SK-N-SH (cell line): Measurements from ENCODE around the gene AHDC1. TPM values are rescaled to one million over a fixed set of nuclear protein-coding genes. Genes with fewer than 3 reads are reported as not detected.
A peak's percentile ranks its signal among the peaks of the same experiment; 100 is the strongest.

Experiments used
- CTCF ChIA-PET: fragments of 300-600, 350-600 bp; formaldehyde crosslinking; extraction: SDS; loops from one replicate; lab custom pipeline; 2021; lab: Yijun Ruan, JAX
- POLR2A ChIA-PET: fragments of 350-600 bp; sonication (Branson Sonifier 250); formaldehyde crosslinking; extraction: SDS; loops from one replicate; lab custom pipeline; 2020; ENCODE audit warnings: antibody characterized with exemption, inconsistent platforms; lab: Yijun Ruan, JAX
- DNase-seq: peaks from one replicate; pipeline ENCODE4 v3.0.0; 2012
- H2AFZ ChIP-seq: fragments of 200-600 bp; sonication (generic); 2 replicates; pipeline ENCODE4 v1.8.1; 2016; ENCODE audit warnings: antibody characterized with exemption, mild to moderate bottlenecking, low read depth
- H3F3A ChIP-seq: fragments of 200-600 bp; sonication (generic); replicated peaks from 2 replicates; pipeline ENCODE3; 2016; ENCODE audit warnings: antibody characterized with exemption, mild to moderate bottlenecking; ENCODE audit not compliant: insufficient read depth
- H3K27ac ChIP-seq, 2 experiments: fragments of 200-500 bp in 1 of 2; fragments of 200-600 bp in 1 of 2; sonication (Bioruptor generic) in 1 of 2; sonication (generic), shearing (Covaris generic) in 1 of 2; 2 replicates each; pipeline versions ENCODE4 v1.5.1 to v1.6.1; 2014 to 2016; ENCODE audit warnings: low read depth in 2 of 2, inconsistent platforms in 1 of 2, low read length in 1 of 2, mild to moderate bottlenecking in 1 of 2, mixed read lengths in 1 of 2
- H3K27me3 ChIP-seq: fragments of 200-600 bp; sonication (generic), shearing (Covaris generic); 2 replicates; pipeline ENCODE4 v1.6.1; 2016; ENCODE audit warnings: mixed run types; ENCODE audit not compliant: insufficient read depth
- H3K36me3 ChIP-seq, 2 experiments: fragments of 200-500 bp in 1 of 2; fragments of 200-600 bp in 1 of 2; sonication (Bioruptor generic) in 1 of 2; sonication (generic) in 1 of 2; replicated peaks in 1 of 2; 2 replicates each; pipeline versions ENCODE3 to v1.5.1; 2014 to 2016; ENCODE audit warnings: low read length in 1 of 2, mild to moderate bottlenecking in 1 of 2; ENCODE audit not compliant: insufficient read depth in 2 of 2, control insufficient read depth in 1 of 2
- H3K4me1 ChIP-seq, 2 experiments: fragments of 200-500 bp in 1 of 2; fragments of 200-600 bp in 1 of 2; sonication (Bioruptor generic) in 1 of 2; sonication (generic), shearing (Covaris generic) in 1 of 2; 2 replicates each; pipeline versions ENCODE4 v1.5.1 to v1.6.1; 2014 to 2016; ENCODE audit warnings: low read depth in 1 of 2, low read length in 1 of 2, mixed run types in 1 of 2; ENCODE audit not compliant: insufficient read depth in 2 of 2, control insufficient read depth in 1 of 2
- H3K4me2 ChIP-seq: fragments of 200-600 bp; sonication (generic), shearing (Covaris generic); 2 replicates; pipeline ENCODE4 v1.6.1; 2017; ENCODE audit warnings: mixed run types
- H3K4me3 ChIP-seq, 2 experiments: fragments of 200-500 bp in 1 of 2; fragments of 200-600 bp in 1 of 2; sonication (Bioruptor generic) in 1 of 2; sonication (generic), shearing (Covaris generic) in 1 of 2; 2 replicates each; pipeline versions ENCODE4 v1.5.1 to v1.8.1; 2014 to 2016; ENCODE audit warnings: low read depth in 2 of 2, inconsistent platforms in 1 of 2, low read length in 1 of 2, mild to moderate bottlenecking in 1 of 2, mixed read lengths in 1 of 2, moderate library complexity in 1 of 2
- H3K79me2 ChIP-seq: fragments of 200-600 bp; sonication (generic); 2 replicates; pipeline ENCODE4 v1.8.1; 2017; ENCODE audit warnings: mild to moderate bottlenecking; ENCODE audit not compliant: insufficient read depth
- H3K9ac ChIP-seq: fragments of 200-600 bp; sonication (generic); 2 replicates; pipeline ENCODE4 v1.6.1; 2017; ENCODE audit warnings: mixed run types
- H3K9me2 ChIP-seq: fragments of 200-600 bp; sonication (generic); 2 replicates; pipeline ENCODE4 v1.6.1; 2017; ENCODE audit warnings: mixed run types
- H3K9me3 ChIP-seq: fragments of 200-600 bp; sonication (generic); 2 replicates; pipeline ENCODE4 v1.6.1; 2017; ENCODE audit warnings: mixed run types, mild to moderate bottlenecking, moderate library complexity
- H4K20me1 ChIP-seq: fragments of 200-600 bp; sonication (generic); 2 replicates; pipeline ENCODE4 v1.6.1; 2017; ENCODE audit warnings: mild to moderate bottlenecking, mixed run types; ENCODE audit not compliant: insufficient read depth
- CHD2 ChIP-seq: fragments of 150-350 bp; IDR thresholded peaks from 2 replicates; pipeline ENCODE4 v1.6.1; 2018; ENCODE audit warnings: low read length; ENCODE audit not compliant: partially characterized antibody
- EP300 ChIP-seq, 2 experiments: IDR thresholded peaks; 2 replicates each; pipeline versions ENCODE4 v1.4.0 to v1.6.1; 2012; ENCODE audit warnings: borderline replicate concordance in 1 of 2, low read depth in 1 of 2, low read length in 1 of 2
- FOXM1 ChIP-seq: IDR thresholded peaks from 2 replicates; pipeline ENCODE4 v1.4.0; 2012; ENCODE audit warnings: low read depth, mild to moderate bottlenecking
- JUND ChIP-seq: IDR thresholded peaks from 2 replicates; pipeline ENCODE4 v1.4.0; 2012
- MEF2A ChIP-seq: IDR thresholded peaks from 2 replicates; pipeline ENCODE4 v1.4.0; 2012; ENCODE audit warnings: low read depth, borderline replicate concordance
- MXI1 ChIP-seq: IDR thresholded peaks from 2 replicates; pipeline ENCODE4 v1.6.1; 2012; ENCODE audit warnings: mild to moderate bottlenecking, low read depth, low read length, improper control_type of control experiment
- NFIC ChIP-seq: IDR thresholded peaks from 2 replicates; pipeline ENCODE4 v1.4.0; 2012; ENCODE audit warnings: borderline replicate concordance
- RFX5 ChIP-seq: IDR thresholded peaks from 2 replicates; pipeline ENCODE4 v1.6.1; 2012; ENCODE audit warnings: mild to moderate bottlenecking, improper control_type of control experiment, low read length
- SIN3A ChIP-seq: IDR thresholded peaks from 2 replicates; pipeline ENCODE4 v1.6.1; 2012; ENCODE audit warnings: low read depth, mild to moderate bottlenecking, low read length, moderate library complexity, borderline replicate concordance
- TCF12 ChIP-seq: IDR thresholded peaks from 2 replicates; pipeline ENCODE4 v1.4.0; 2012
- YY1 ChIP-seq: IDR thresholded peaks from 2 replicates; pipeline ENCODE4 v1.4.0; 2012; ENCODE audit warnings: low read depth, mild to moderate bottlenecking
- WGBS: methylation state at CpG from one replicate; pipeline ENCODE4 v1.1.6; 2017; ENCODE audit warnings: low lambda C conversion rate; 5-methylcytosine and 5-hydroxymethylcytosine counted together
- polyA plus RNA-seq, 3 experiments: library from polyadenylated mRNA; depleted of rRNA; stranded (reverse); fragments of >200 nt; gene quantifications; 2 replicates each; pipeline ENCODE4 v1.2.3, GENCODE V29; 2012
- TF ChIP-seq, protein P1 (sequence below): IDR thresholded peaks from 2 replicates; pipeline ENCODE4 v1.4.0; 2012; ENCODE audit warnings: low read depth, borderline replicate concordance

The AHDC1 gene
- polyA plus RNA-seq, 1 of the 3 experiments (the other 2 are of a cell fraction) = 8.5 TPM

DNA sequence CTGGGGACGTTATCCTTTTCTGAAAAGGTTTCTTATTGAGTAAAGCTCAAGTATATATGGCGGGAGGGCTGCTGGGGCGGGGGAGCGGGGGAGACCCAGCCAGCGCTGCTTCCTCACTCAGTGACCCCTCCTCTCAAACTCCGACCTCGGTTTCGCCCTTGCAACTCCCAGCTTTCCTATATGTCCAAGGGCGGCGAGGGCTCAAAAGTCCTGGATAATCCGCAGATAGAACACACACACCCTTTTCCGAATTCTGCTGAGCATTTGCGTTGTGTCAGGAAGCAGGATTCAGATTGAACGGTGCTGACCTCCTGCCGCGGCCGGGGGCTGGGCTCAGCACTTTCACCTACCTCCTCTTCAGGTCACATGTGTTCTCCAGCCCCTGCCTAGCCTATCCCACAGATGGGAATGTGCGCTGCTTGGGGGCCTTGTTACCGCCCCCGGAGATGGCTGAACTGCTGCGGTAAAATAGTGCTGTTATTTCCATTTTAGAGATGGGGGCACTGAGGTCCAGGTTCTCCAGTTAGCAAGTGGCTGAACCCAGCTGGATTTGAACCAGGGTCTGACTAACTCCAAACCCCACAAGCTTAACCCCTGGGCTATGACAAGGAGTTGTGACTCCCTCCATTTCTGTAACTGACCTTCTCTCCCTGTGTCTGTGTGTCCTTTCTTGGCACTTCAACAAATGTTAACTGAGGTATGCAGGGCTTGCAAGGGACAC, 795 bp upstream of the AHDC1 start:
- H3K9me3 ChIP-seq = no peaks in the 10 kb centered on the region
- H2AFZ ChIP-seq = 0 out of 2 replicates have a peak overlapping the region, but pooled peaks have one; percentile 92
- TF ChIP-seq YY1 (no peak), CHD2 (no peak), MXI1 (no peak), MEF2A (no peak), TCF12 (no peak), SIN3A (no peak), NFIC (no peak), RFX5 (no peak), FOXM1 (no peak), JUND (no peak), EP300 (IDR thresholded peaks at IDR 0.05; ENCODE audit: borderline replicate concordance in 1 of 2, low read depth in 1 of 2, low read length in 1 of 2) (no peak)
- TF ChIP-seq, protein P1, sequence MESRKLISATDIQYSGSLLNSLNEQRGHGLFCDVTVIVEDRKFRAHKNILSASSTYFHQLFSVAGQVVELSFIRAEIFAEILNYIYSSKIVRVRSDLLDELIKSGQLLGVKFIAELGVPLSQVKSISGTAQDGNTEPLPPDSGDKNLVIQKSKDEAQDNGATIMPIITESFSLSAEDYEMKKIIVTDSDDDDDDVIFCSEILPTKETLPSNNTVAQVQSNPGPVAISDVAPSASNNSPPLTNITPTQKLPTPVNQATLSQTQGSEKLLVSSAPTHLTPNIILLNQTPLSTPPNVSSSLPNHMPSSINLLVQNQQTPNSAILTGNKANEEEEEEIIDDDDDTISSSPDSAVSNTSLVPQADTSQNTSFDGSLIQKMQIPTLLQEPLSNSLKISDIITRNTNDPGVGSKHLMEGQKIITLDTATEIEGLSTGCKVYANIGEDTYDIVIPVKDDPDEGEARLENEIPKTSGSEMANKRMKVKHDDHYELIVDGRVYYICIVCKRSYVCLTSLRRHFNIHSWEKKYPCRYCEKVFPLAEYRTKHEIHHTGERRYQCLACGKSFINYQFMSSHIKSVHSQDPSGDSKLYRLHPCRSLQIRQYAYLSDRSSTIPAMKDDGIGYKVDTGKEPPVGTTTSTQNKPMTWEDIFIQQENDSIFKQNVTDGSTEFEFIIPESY = no peak
- H3K4me2 ChIP-seq = peak overlapping the region; percentile 100; the same call in 1 of the 2 replicates
- H3K9me2 ChIP-seq = no peaks in the 10 kb centered on the region
- no peak for DNase-seq
- ChIA-PET CTCF (interaction anchor here (0.7 to 27.7 kb wide), 29 partner anchors 13 to 559 kb away, joined by 3 to 603 read pairs (median 4); partner anchors contain the start of gene IFI6), POLR2A (interaction anchor here (0.6 to 1.3 kb wide), 4 partner anchors 34 to 267 kb away, joined by 3 to 4 read pairs (median 4); partner anchors contain the start of gene WASF2)
- no peaks in the 10 kb centered on the region for H3K27me3 ChIP-seq
- H3K79me2 ChIP-seq = peaks cover 36% of the 10 kb centered on the region
- no peak overlapping the region for H3K9ac ChIP-seq
- H3K4me1 ChIP-seq = peaks cover 25 to 31% of the 10 kb centered on the region in 2 experiments
- no peaks in the 10 kb centered on the region for H3K36me3 ChIP-seq
- 46% methylated on average over 17 of the region's 21 CpGs for WGBS
- H3K27ac ChIP-seq = no peak overlapping the region; a peak in 1 of 4 replicates
- H3F3A ChIP-seq = peaks cover 28% of the 10 kb centered on the region
- H4K20me1 ChIP-seq = peaks cover 28% of the 10 kb centered on the region
- peak overlapping the region; percentile 92; a peak in 3 of 4 replicates for H3K4me3 ChIP-seq

DNA sequence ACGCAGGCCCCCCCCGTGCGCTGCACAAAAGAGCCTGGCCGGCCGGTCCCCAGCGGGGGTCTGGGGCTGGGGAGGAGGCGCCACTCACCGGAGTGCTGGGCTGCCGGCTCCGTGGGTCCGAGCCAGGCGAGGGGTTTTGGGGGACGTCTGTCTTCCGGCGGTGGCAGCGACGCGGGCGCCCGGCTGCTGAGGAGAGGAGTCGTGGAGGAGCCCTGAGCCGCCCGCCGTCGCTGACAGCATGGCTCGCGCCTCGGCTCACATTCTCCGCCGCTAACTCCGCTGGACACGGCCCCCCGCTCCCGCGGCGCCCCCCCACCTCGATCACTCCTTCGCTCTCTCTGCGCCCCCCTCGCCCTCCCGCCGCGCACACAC, 649 bp downstream of the AHDC1 start:
- Histone ChIP-seq H2AFZ (peak overlapping the region; percentile 69; the same call in 1 of the 2 replicates), H3K9me2 (no peaks in the 10 kb centered on the region), H3K9me3 (no peaks in the 10 kb centered on the region)
- 2% methylated on average over 12 of the region's 43 CpGs for WGBS
- TF ChIP-seq FOXM1 (no peak), MXI1 (no peak; the same call in 1 of the 2 replicates)
- TF ChIP-seq, all 33 proteins: peak for 0
- Histone ChIP-seq H3K27ac (peak overlapping the region; percentile 60 to 72; a peak in 3 of 4 replicates), H3F3A (peaks cover 28% of the 10 kb centered on the region), H3K4me2 (peak overlapping the region; percentile 100; the same call in 1 of the 2 replicates), H4K20me1 (peaks cover 40% of the 10 kb centered on the region), H3K27me3 (no peaks in the 10 kb centered on the region), H3K4me3 (peak overlapping the region; percentile 92), H3K79me2 (peaks cover 51% of the 10 kb centered on the region), H3K36me3 (no peaks in the 10 kb centered on the region), H3K4me1 (peaks cover 40 to 46% of the 10 kb centered on the region in 2 experiments), H3K9ac (peak overlapping the region; percentile 85)
- ChIA-PET CTCF (interaction anchor here (1.5 to 27.7 kb wide), 6 partner anchors 40 to 258 kb away, joined by 3 to 603 read pairs (median 112); partner anchors contain the start of gene IFI6), POLR2A (interaction anchor here (1.0 to 1.3 kb wide), 3 partner anchors 33 to 42 kb away, joined by 4 read pairs; no protein-coding TSS in a partner anchor)
- DNase-seq = no peak
